SK-N-SH (cell line): ENCODE data around the gene SPATA13. TPM values are rescaled to one million over a fixed set of nuclear protein-coding genes. Genes with fewer than 3 reads are reported as not detected.

ENCODE experiments used
- CTCF ChIA-PET: fragments of 300-600, 350-600 bp; formaldehyde crosslinking; extraction: SDS; loops from one replicate; lab custom pipeline; 2021; lab: Yijun Ruan, JAX
- POLR2A ChIA-PET: fragments of 350-600 bp; sonication (Branson Sonifier 250); formaldehyde crosslinking; extraction: SDS; loops from one replicate; lab custom pipeline; 2020; ENCODE audit warnings: antibody characterized with exemption, inconsistent platforms; lab: Yijun Ruan, JAX
- DNase-seq: peaks from one replicate; pipeline ENCODE4 v3.0.0; 2012
- H2AFZ ChIP-seq: fragments of 200-600 bp; sonication (generic); 2 replicates; pipeline ENCODE4 v1.8.1; 2016; ENCODE audit warnings: antibody characterized with exemption, mild to moderate bottlenecking, low read depth
- H3F3A ChIP-seq: fragments of 200-600 bp; sonication (generic); replicated peaks from 2 replicates; pipeline ENCODE3; 2016; ENCODE audit warnings: antibody characterized with exemption, mild to moderate bottlenecking; ENCODE audit not compliant: insufficient read depth
- H3K27ac ChIP-seq, 2 experiments: fragments of 200-500 bp in 1 of 2; fragments of 200-600 bp in 1 of 2; sonication (Bioruptor generic) in 1 of 2; sonication (generic), shearing (Covaris generic) in 1 of 2; 2 replicates each; pipeline versions ENCODE4 v1.5.1 to v1.6.1; 2014 to 2016; ENCODE audit warnings: low read depth in 2 of 2, inconsistent platforms in 1 of 2, low read length in 1 of 2, mild to moderate bottlenecking in 1 of 2, mixed read lengths in 1 of 2
- H3K27me3 ChIP-seq: fragments of 200-600 bp; sonication (generic), shearing (Covaris generic); 2 replicates; pipeline ENCODE4 v1.6.1; 2016; ENCODE audit warnings: mixed run types; ENCODE audit not compliant: insufficient read depth
- H3K36me3 ChIP-seq, 2 experiments: fragments of 200-500 bp in 1 of 2; fragments of 200-600 bp in 1 of 2; sonication (Bioruptor generic) in 1 of 2; sonication (generic) in 1 of 2; replicated peaks in 1 of 2; 2 replicates each; pipeline versions ENCODE3 to v1.5.1; 2014 to 2016; ENCODE audit warnings: low read length in 1 of 2, mild to moderate bottlenecking in 1 of 2; ENCODE audit not compliant: insufficient read depth in 2 of 2, control insufficient read depth in 1 of 2
- H3K4me1 ChIP-seq, 2 experiments: fragments of 200-500 bp in 1 of 2; fragments of 200-600 bp in 1 of 2; sonication (Bioruptor generic) in 1 of 2; sonication (generic), shearing (Covaris generic) in 1 of 2; 2 replicates each; pipeline versions ENCODE4 v1.5.1 to v1.6.1; 2014 to 2016; ENCODE audit warnings: low read depth in 1 of 2, low read length in 1 of 2, mixed run types in 1 of 2; ENCODE audit not compliant: insufficient read depth in 2 of 2, control insufficient read depth in 1 of 2
- H3K4me2 ChIP-seq: fragments of 200-600 bp; sonication (generic), shearing (Covaris generic); 2 replicates; pipeline ENCODE4 v1.6.1; 2017; ENCODE audit warnings: mixed run types
- H3K4me3 ChIP-seq, 2 experiments: fragments of 200-500 bp in 1 of 2; fragments of 200-600 bp in 1 of 2; sonication (Bioruptor generic) in 1 of 2; sonication (generic), shearing (Covaris generic) in 1 of 2; 2 replicates each; pipeline versions ENCODE4 v1.5.1 to v1.8.1; 2014 to 2016; ENCODE audit warnings: low read depth in 2 of 2, inconsistent platforms in 1 of 2, low read length in 1 of 2, mild to moderate bottlenecking in 1 of 2, mixed read lengths in 1 of 2, moderate library complexity in 1 of 2
- H3K79me2 ChIP-seq: fragments of 200-600 bp; sonication (generic); 2 replicates; pipeline ENCODE4 v1.8.1; 2017; ENCODE audit warnings: mild to moderate bottlenecking; ENCODE audit not compliant: insufficient read depth
- H3K9ac ChIP-seq: fragments of 200-600 bp; sonication (generic); 2 replicates; pipeline ENCODE4 v1.6.1; 2017; ENCODE audit warnings: mixed run types
- H3K9me2 ChIP-seq: fragments of 200-600 bp; sonication (generic); 2 replicates; pipeline ENCODE4 v1.6.1; 2017; ENCODE audit warnings: mixed run types
- H3K9me3 ChIP-seq: fragments of 200-600 bp; sonication (generic); 2 replicates; pipeline ENCODE4 v1.6.1; 2017; ENCODE audit warnings: mixed run types, mild to moderate bottlenecking, moderate library complexity
- H4K20me1 ChIP-seq: fragments of 200-600 bp; sonication (generic); 2 replicates; pipeline ENCODE4 v1.6.1; 2017; ENCODE audit warnings: mild to moderate bottlenecking, mixed run types; ENCODE audit not compliant: insufficient read depth
- CHD2 ChIP-seq: fragments of 150-350 bp; IDR thresholded peaks from 2 replicates; pipeline ENCODE4 v1.6.1; 2018; ENCODE audit warnings: low read length; ENCODE audit not compliant: partially characterized antibody
- ELF1 ChIP-seq: IDR thresholded peaks from 2 replicates; pipeline ENCODE4 v1.4.0; 2012
- JUND ChIP-seq: IDR thresholded peaks from 2 replicates; pipeline ENCODE4 v1.4.0; 2012
- MEF2A ChIP-seq: IDR thresholded peaks from 2 replicates; pipeline ENCODE4 v1.4.0; 2012; ENCODE audit warnings: low read depth, borderline replicate concordance
- NFIC ChIP-seq: IDR thresholded peaks from 2 replicates; pipeline ENCODE4 v1.4.0; 2012; ENCODE audit warnings: borderline replicate concordance
- TAF1 ChIP-seq: IDR thresholded peaks from 2 replicates; pipeline ENCODE4 v1.6.1; 2012; ENCODE audit warnings: low read depth, mild to moderate bottlenecking, low read length, moderate library complexity, borderline replicate concordance
- TEAD4 ChIP-seq: IDR thresholded peaks from 2 replicates; pipeline ENCODE4 v1.4.0; 2012; ENCODE audit warnings: mild to moderate bottlenecking, borderline replicate concordance; ENCODE audit not compliant: insufficient read depth
- WGBS: methylation state at CpG from one replicate; pipeline ENCODE4 v1.1.6; 2017; ENCODE audit warnings: low lambda C conversion rate; 5-methylcytosine and 5-hydroxymethylcytosine counted together
- polyA plus RNA-seq, 3 experiments: library from polyadenylated mRNA; depleted of rRNA; stranded (reverse); fragments of >200 nt; gene quantifications; 2 replicates each; pipeline ENCODE4 v1.2.3, GENCODE V29; 2012
- TF ChIP-seq, protein P1 (sequence below): fragments of 200-600 bp; sonication (generic); IDR thresholded peaks from 2 replicates; pipeline ENCODE4 v1.6.1; 2017; ENCODE audit warnings: antibody characterized with exemption, mild to moderate bottlenecking, moderate library complexity
- TF ChIP-seq, protein P2 (sequence below): IDR thresholded peaks from 2 replicates; pipeline ENCODE4 v1.4.0; 2012; ENCODE audit warnings: low read depth, borderline replicate concordance

The SPATA13 gene
- polyA plus RNA-seq, 1 of the 3 experiments (the other 2 are of a cell fraction): 4.3 TPM

DNA sequence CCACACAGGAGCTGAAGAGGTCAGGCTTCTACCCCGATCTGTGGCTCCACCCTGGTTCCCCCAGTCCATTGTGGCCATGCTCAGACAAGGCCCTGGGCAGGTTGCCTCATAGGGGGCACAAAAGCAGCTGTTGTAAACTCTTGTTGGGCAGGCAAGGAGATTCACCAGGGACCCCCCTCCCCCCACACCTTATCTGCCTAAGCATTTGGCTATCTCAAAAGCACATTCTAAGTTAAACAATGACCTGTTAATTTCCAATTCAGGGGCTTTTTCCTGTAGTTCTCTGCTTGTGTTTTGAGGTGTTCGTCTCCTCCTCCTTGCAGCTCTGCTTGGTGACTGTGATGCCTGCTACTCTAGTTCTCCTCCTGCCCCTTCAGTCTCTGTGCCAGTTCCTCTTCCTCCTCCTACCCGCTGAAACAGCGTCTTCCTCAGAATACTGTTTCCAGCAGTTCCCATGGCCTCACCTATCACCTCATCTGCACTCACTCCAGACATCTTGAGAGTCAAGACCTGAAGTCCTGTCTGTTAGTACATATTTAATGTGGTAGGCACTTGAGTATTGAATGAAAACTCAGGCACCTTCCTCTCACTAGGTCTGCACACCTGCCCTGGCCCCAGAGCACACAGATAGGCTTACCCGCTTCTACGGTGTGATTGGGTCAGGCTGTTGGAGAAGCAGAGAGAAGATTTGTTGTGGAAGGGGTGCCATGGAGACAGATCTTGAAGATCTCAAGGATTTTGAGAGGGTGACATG lies 31.7 kb downstream of the SPATA13 start (continued):
- TF ChIP-seq, protein P1, sequence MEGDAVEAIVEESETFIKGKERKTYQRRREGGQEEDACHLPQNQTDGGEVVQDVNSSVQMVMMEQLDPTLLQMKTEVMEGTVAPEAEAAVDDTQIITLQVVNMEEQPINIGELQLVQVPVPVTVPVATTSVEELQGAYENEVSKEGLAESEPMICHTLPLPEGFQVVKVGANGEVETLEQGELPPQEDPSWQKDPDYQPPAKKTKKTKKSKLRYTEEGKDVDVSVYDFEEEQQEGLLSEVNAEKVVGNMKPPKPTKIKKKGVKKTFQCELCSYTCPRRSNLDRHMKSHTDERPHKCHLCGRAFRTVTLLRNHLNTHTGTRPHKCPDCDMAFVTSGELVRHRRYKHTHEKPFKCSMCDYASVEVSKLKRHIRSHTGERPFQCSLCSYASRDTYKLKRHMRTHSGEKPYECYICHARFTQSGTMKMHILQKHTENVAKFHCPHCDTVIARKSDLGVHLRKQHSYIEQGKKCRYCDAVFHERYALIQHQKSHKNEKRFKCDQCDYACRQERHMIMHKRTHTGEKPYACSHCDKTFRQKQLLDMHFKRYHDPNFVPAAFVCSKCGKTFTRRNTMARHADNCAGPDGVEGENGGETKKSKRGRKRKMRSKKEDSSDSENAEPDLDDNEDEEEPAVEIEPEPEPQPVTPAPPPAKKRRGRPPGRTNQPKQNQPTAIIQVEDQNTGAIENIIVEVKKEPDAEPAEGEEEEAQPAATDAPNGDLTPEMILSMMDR: no peak
- TF ChIP-seq ELF1: no peak

DNA sequence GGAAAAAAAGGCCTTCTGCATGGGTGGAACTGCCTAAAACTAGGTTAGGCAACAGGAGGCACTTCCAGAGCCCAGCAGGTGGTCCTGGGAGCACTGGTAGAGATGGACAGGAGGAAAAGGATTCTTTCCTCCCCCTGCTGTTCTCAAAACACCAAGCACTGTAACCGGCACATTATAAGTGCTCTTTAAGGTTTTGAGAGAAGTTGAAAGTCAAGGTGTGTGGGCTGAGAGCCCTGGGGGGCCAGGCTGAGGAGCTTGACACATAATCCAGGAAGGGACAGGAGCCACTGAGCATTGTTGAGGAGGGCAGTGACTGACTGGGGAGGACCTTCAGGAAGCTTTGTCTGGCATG lies 32.3 kb downstream of the SPATA13 start:
- H3F3A ChIP-seq: no peaks in the 10 kb centered on the region
- 83% methylated on average over 1 of the region's 1 CpG for WGBS
- POLR2A ChIA-PET: no interaction called here
- no peaks in the 10 kb centered on the region for H3K79me2 ChIP-seq
- H3K27ac ChIP-seq: no peak overlapping the region
- CTCF ChIA-PET: interaction anchor here (1.6 kb wide), 1 partner anchor 26 kb away, joined by 4 read pairs; no protein-coding TSS in a partner anchor
- no peak overlapping the region for H3K4me3 ChIP-seq
- no peaks in the 10 kb centered on the region for H3K27me3 ChIP-seq
- no peaks in the 10 kb centered on the region for H3K9me2 ChIP-seq
- H3K4me2 ChIP-seq: no peak overlapping the region
- H3K4me1 ChIP-seq: no peaks in the 10 kb centered on the region
- no peak for DNase-seq
- H3K36me3 ChIP-seq: no peaks in the 10 kb centered on the region
- H4K20me1 ChIP-seq: no peaks in the 10 kb centered on the region
- no peak overlapping the region for H3K9ac ChIP-seq
- H2AFZ ChIP-seq: no peak overlapping the region
- H3K9me3 ChIP-seq: no peaks in the 10 kb centered on the region
- TF ChIP-seq TEAD4 (no peak), JUND (no peak), MEF2A (no peak), TAF1 (no peak), NFIC (no peak), CHD2 (no peak)
- TF ChIP-seq, protein P1: no peak
- TF ChIP-seq, protein P2, sequence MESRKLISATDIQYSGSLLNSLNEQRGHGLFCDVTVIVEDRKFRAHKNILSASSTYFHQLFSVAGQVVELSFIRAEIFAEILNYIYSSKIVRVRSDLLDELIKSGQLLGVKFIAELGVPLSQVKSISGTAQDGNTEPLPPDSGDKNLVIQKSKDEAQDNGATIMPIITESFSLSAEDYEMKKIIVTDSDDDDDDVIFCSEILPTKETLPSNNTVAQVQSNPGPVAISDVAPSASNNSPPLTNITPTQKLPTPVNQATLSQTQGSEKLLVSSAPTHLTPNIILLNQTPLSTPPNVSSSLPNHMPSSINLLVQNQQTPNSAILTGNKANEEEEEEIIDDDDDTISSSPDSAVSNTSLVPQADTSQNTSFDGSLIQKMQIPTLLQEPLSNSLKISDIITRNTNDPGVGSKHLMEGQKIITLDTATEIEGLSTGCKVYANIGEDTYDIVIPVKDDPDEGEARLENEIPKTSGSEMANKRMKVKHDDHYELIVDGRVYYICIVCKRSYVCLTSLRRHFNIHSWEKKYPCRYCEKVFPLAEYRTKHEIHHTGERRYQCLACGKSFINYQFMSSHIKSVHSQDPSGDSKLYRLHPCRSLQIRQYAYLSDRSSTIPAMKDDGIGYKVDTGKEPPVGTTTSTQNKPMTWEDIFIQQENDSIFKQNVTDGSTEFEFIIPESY: no peak
